OCI-LY1 (cell line): ENCODE results near the gene NEDD4L.

Experiments
- H2AFZ ChIP-seq: fragments of 200-600 bp; sonication (generic), shearing (Covaris generic); 2 replicates; pipeline ENCODE4 v1.6.0; 2014; ENCODE audit warnings: antibody characterized with exemption, mild to moderate bottlenecking, low read length
- H3F3A ChIP-seq: fragments of 200-600 bp; sonication (generic), shearing (Covaris generic); 2 replicates; pipeline ENCODE4 v1.6.0; 2014; ENCODE audit warnings: mild to moderate bottlenecking, antibody characterized with exemption, low read length, moderate library complexity; ENCODE audit not compliant: insufficient read depth
- H3K27ac ChIP-seq: fragments of 200-600 bp; sonication (generic); 2 replicates; pipeline ENCODE4 v1.5.1; 2014; ENCODE audit warnings: low read length, mixed run types, mild to moderate bottlenecking, low read depth; ENCODE audit not compliant: poor library complexity, severe bottlenecking
- H3K27me3 ChIP-seq: fragments of 200-600 bp; sonication (generic); 2 replicates; pipeline ENCODE4 v1.6.0; 2014; ENCODE audit warnings: antibody characterized with exemption, mild to moderate bottlenecking, low read length, moderate library complexity; ENCODE audit not compliant: insufficient read depth
- H3K36me3 ChIP-seq: fragments of 200-600 bp; sonication (generic); 2 replicates; pipeline ENCODE4 v1.6.1; 2014; ENCODE audit warnings: mild to moderate bottlenecking, antibody characterized with exemption, low read length, moderate library complexity, mixed read lengths; ENCODE audit not compliant: insufficient read depth
- H3K4me1 ChIP-seq: fragments of 200-600 bp; sonication (generic); 2 replicates; pipeline ENCODE4 v1.5.1; 2014; ENCODE audit warnings: mild to moderate bottlenecking, low read length, moderate library complexity; ENCODE audit not compliant: insufficient read depth, severe bottlenecking
- H3K4me2 ChIP-seq: fragments of 200-600 bp; sonication (generic), shearing (Covaris generic); 2 replicates; pipeline ENCODE4 v1.6.1; 2014; ENCODE audit warnings: low read length
- H3K4me3 ChIP-seq: fragments of 200-600 bp; sonication (generic); 2 replicates; pipeline ENCODE4 v1.5.1; 2014; ENCODE audit warnings: low read length, low read depth, mild to moderate bottlenecking, mixed read lengths; ENCODE audit not compliant: poor library complexity, severe bottlenecking
- H3K79me2 ChIP-seq: fragments of 200-600 bp; shearing (Covaris generic); 2 replicates; pipeline ENCODE4 v1.6.1; 2016; ENCODE audit warnings: mixed run types, low read length, mixed read lengths; ENCODE audit not compliant: insufficient read depth
- H3K9ac ChIP-seq: fragments of 200-600 bp; sonication (generic), shearing (Covaris generic); 2 replicates; pipeline ENCODE4 v1.6.1; 2014; ENCODE audit warnings: mild to moderate bottlenecking, low read length, mixed read lengths
- H3K9me2 ChIP-seq: fragments of 200-600 bp; sonication (generic), shearing (Covaris generic); 2 replicates; pipeline ENCODE4 v1.6.1; 2014; ENCODE audit warnings: low read depth, mild to moderate bottlenecking, low read length, mixed read lengths
- H3K9me3 ChIP-seq: fragments of 200-600 bp; shearing (Covaris generic); 2 replicates; pipeline ENCODE4 v1.6.1; 2014; ENCODE audit warnings: low read length, mixed read lengths
- H4K20me1 ChIP-seq: fragments of 200-600 bp; sonication (generic), shearing (Covaris generic); 2 replicates; pipeline ENCODE4 v1.6.0; 2016; ENCODE audit warnings: mild to moderate bottlenecking, low read length; ENCODE audit not compliant: insufficient read depth
- CTCF ChIP-seq: fragments of 200-600 bp; sonication (generic), shearing (Covaris generic); IDR thresholded peaks from 2 replicates; pipeline ENCODE4 v1.5.1; 2017; ENCODE audit warnings: mild to moderate bottlenecking, antibody characterized with exemption, low read length, moderate library complexity, mixed read lengths
- EZH2 ChIP-seq: fragments of 200-600 bp; sonication (generic), shearing (Covaris generic); IDR thresholded peaks from 2 replicates; pipeline ENCODE4 v1.8.0; 2017; ENCODE audit warnings: borderline replicate concordance, mixed run types, mild to moderate bottlenecking, antibody characterized with exemption, low read length, moderate library complexity, mixed read lengths

The NEDD4L gene

GRCh38 chr18:58385472-58385871, 341.4 kb downstream of the NEDD4L start:
- TF ChIP-seq CTCF (no peak), EZH2 (no peak)
- no peaks in the 10 kb centered on the region for H3K36me3 ChIP-seq
- H3K4me2 ChIP-seq = no peak overlapping the region
- no peak overlapping the region for H3K4me3 ChIP-seq
- no peaks in the 10 kb centered on the region for H3K27me3 ChIP-seq
- no peak overlapping the region for H2AFZ ChIP-seq
- no peaks in the 10 kb centered on the region for H3K4me1 ChIP-seq
- H4K20me1 ChIP-seq = no peaks in the 10 kb centered on the region
- no peaks in the 10 kb centered on the region for H3F3A ChIP-seq
- H3K9me3 ChIP-seq = no peaks in the 10 kb centered on the region
- H3K9me2 ChIP-seq = no peaks in the 10 kb centered on the region
- no peak overlapping the region for H3K27ac ChIP-seq
- no peaks in the 10 kb centered on the region for H3K79me2 ChIP-seq
- H3K9ac ChIP-seq = no peak overlapping the region

GRCh38 chr18:58386780-58387179, 342.8 kb downstream of the NEDD4L start:
- Histone ChIP-seq H3F3A (no peaks in the 10 kb centered on the region), H3K27me3 (no peaks in the 10 kb centered on the region), H3K4me2 (no peak overlapping the region), H3K79me2 (no peaks in the 10 kb centered on the region), H3K4me3 (no peak overlapping the region), H2AFZ (no peak overlapping the region), H3K9ac (no peak overlapping the region), H3K9me2 (no peaks in the 10 kb centered on the region), H3K4me1 (no peaks in the 10 kb centered on the region), H3K27ac (no peak overlapping the region), H3K36me3 (no peaks in the 10 kb centered on the region), H4K20me1 (no peaks in the 10 kb centered on the region), H3K9me3 (no peaks in the 10 kb centered on the region)
- TF ChIP-seq EZH2 (no peak), CTCF (no peak)

- no peak overlapping the region for H2AFZ ChIP-seq
- no peaks in the 10 kb centered on the region for H3K9me3 ChIP-seq
- no peak overlapping the region for H3K9ac ChIP-seq
- no peak for TF ChIP-seq EZH2
- no peak for TF ChIP-seq CTCF
- no peak overlapping the region for H3K4me3 ChIP-seq
- no peaks in the 10 kb centered on the region for H3K36me3 ChIP-seq
- no peaks in the 10 kb centered on the region for H3K9me2 ChIP-seq
- H3F3A ChIP-seq = no peaks in the 10 kb centered on the region
- no peak overlapping the region for H3K27ac ChIP-seq
- H3K79me2 ChIP-seq = no peaks in the 10 kb centered on the region
- H3K4me2 ChIP-seq = no peak overlapping the region
- H4K20me1 ChIP-seq = no peaks in the 10 kb centered on the region
- no peaks in the 10 kb centered on the region for H3K4me1 ChIP-seq
- H3K27me3 ChIP-seq = no peaks in the 10 kb centered on the region
Observed at GRCh38 chr18:58387716-58388115, 343.7 kb downstream of the NEDD4L start.
